HG03342 (cell line): ENCODE measurements around the gene CIAO1.
"Not testable (repeated sequence)": the region's sequence is repeated elsewhere in the genome, so short reads cannot be mapped to it uniquely, and the experiment has no call there.

ENCODE experiments used
- ATAC-seq: cut with Tn5 transposase; IDR thresholded peaks from one replicate; pipeline ENCODE4 v1.9.1; 2021; ENCODE audit warnings: mild to moderate bottlenecking, moderate library complexity; ENCODE audit not compliant: unreplicated experiment

Gene CIAO1

DNA sequence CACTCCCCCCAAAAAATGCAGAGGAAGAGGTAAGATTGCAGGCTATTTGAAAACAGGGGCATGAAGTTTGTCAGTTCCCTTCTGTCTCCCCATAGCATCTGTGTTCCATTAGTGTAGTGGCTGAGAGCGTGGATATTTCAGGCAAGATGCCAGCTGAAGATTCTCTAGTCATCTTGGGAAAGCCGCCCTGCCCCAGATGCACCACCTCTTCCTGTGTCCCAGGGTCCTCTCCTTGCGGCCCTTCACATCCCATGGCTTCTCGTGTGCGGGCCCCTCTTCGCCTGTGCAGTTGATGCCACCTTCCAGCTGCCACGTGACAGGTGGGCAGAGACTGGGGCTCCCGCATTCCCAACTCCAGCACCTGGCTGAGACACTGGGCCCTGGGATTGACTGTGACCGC, 16.4 kb upstream of the CIAO1 start:
- ATAC-seq, result no peak

DNA sequence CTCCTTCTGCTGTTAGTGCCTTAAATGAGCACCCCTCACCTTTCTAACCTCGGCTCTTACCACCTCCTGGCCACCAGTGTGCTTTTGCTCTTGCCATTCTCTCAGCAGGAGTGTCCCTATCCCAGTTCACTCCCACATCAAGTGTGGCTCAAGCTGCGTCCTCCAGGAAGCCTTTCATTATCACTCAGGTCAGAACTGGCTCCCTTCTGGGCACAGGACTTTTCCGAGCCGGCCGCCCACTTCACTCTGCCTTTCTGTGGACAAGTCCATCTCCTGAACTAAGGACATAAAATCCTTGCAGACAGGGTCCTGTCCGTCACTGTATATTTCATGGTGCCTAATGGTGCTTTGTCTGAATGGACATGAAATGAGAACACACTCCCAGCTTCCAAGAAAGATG, 15.8 kb upstream of the CIAO1 start:
- ATAC-seq, result no peak

DNA sequence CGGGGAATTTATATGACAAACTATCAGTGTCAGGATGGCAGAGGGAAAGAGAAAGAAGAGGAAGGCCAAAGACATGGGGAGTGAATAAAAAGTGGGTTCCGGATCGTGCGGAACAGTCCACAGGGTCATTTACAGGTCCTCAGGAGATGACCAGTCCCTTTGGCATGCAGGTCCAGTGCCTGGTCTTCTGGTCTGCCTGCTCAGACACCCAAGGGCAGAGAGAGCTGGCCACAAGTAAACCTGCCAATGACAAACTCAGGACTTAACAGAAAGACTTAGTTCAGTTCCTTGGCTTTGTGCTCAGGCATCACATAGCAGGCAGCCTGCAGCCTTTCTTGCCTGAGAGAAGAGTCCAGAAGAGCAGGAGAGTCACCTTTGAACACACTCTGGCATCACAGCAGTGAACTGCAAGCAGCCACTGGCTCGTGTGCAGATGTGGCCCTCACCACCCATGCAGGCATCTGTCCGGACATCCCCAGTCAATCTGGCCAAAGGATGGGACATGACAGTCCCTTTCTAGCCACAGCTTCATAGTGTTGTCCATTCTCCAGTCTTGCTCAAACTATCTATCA, 14.2 kb upstream of the CIAO1 start:
- ATAC-seq, result no peak

DNA sequence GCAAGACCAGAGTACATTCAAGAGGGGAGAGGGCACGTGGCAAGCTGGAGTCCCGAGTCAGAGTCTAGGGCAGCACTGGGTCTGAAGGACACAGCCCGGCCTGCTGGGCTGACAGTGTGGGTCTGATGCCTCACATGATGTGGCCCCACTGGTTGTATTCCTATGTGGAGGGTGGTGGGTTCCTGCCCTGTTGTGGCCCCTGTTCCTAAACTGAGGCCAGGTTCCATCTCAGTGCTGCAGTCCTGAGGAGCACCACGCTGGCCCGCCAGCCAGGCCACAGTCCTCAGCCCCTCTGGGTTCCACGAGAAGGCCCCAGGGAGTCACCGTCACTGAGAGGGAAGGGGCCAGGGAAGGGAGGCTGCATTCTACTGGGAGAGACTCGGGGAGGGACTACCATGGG, 13.5 kb upstream of the CIAO1 start:
- ATAC-seq, result no peak

DNA sequence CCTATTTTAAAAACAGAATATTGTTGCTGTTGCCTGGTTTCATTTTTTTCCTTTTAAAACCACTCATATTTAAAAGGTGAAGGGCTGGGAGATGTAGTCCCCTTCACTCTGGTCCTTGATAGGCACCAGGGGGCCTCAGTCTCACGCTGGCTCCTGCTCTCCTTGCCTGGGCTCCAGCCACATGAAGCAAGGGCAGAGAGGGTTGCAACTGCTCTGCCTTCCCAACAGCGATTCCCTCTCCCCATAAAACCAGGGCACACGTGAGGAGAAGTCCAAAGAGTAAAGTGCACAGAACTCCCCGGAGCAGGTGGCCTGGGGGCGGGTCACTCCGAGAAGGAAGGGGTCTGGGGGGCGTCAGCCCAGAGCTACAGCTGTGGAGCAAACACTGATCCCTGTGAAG, 13.0 kb upstream of the CIAO1 start:
- no peak for ATAC-seq

DNA sequence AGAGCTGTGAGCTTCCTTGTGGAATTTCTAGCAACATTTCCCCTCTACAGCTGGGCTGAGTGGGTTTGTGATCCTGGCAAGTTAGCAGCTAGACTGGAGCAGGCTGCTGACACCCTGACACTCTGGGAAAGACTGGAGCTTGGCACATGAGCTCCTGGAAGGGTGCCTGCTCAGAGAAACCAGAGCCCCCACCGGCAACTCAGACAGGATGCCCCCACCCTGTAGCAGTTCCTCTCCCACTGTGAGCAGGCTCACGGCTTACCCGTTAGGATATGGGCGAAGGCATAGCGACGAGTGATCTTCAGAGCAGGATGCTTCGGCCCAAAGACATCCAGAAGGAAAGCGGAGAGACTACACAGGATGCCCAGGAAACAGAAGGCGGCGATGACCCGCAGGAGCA, 11.5 kb upstream of the CIAO1 start:
- ATAC-seq, result no peak

DNA sequence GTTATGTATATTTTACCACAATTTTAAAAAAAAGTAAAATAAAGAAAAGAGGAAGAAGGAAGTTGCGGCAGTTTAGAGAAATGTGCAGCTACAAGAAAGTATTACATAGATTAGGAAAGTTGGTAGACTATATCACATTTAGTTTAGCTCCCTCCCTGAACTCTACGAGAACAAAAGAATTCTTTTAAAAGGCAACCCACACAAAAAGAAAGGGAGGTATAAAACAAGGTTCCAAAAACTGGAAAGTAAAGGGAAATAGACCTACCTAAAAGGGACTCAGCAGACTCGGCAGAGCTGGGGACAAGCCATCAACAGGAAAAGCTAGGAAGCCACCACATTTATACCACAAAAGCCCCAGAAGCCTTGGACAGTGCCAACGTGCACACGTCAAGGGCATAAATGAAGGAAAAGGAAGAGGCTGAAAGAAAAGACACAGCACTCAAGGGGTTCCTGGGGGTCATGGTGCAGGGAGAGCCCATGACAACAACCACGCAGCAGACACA, 9.4 kb upstream of the CIAO1 start:
- no peak for ATAC-seq

DNA sequence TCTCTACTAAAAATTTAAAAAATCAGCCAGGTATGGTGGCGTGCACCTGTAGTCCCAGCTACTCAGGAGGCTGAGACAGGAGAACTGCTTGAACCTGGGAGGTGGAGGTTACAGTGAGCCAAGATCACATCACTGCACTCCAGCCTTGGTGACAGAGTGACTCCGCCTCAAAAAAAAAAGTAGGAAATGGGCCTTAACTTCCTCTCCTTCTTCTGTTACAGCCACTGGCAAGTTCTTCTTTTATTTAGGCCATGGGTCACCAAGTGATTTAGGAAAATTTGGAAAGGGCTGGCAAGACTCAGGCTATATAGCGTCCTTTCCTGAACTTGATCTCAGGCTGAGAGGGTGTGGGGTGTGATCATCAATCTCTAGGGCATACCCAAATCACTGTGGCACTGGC, 8.3 kb upstream of the CIAO1 start:
- not testable (repeated sequence) for ATAC-seq

DNA sequence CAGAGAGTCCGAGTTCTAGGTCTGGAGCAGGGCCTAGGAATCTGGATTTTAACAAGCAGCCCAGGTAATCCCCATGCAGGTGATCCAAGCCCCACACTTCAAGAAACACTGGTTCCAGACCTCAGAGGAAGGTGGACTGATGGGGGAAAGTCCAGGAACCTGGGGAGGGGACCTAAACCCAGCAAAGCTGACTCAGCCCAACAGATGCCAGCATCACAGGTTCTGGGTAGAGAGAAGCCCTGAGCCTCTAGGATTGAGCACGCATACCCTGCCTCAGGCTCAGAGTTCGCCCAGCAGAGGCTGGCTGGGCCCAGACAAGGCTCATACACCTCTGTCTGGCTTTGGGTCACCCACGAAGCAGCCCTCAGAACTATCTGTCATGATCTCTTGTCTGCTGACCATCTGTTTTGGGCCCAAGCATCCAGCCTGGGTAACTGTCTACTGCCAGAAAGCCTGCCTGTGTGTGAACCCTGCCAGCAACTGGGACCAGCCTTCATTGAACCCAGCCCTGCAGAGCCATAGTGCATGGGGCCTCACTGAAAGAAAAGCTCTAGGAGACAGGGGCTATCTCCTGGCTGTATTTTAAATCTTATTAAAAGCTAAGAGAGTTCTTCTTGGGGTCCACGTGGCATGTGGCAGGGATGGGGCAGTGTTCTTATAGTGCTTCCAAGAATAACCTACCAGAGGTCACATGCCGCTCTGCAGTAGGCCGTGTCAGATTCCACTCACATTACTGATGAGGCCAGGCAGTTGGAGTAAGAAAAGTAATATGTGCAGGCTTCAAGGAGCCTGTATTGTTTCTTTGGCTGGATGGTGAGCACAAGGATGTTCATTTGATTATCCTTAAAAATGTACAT, 7.6 kb upstream of the CIAO1 start:
- no peak for ATAC-seq

DNA sequence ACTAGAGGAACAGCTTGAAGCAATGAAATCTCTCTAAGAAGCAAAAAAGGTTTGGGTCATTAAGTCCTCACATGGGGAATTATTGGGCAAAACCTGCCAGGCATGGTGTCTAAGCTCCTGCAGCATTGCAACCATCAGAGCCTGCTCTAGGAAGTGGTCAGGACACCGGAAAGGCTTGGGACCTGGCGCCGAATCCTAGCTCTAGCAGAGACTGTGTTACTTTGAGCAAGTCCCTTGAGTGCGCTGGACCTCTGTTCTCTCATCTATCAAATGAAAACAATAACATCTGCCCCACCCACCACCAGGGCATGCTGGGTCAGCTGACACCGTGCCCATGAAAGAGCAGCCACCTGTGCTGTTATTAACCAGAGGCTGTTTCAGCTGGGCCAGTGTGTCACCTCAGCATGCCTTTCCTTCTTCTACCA, 6.5 kb upstream of the CIAO1 start:
- ATAC-seq, result no peak

DNA sequence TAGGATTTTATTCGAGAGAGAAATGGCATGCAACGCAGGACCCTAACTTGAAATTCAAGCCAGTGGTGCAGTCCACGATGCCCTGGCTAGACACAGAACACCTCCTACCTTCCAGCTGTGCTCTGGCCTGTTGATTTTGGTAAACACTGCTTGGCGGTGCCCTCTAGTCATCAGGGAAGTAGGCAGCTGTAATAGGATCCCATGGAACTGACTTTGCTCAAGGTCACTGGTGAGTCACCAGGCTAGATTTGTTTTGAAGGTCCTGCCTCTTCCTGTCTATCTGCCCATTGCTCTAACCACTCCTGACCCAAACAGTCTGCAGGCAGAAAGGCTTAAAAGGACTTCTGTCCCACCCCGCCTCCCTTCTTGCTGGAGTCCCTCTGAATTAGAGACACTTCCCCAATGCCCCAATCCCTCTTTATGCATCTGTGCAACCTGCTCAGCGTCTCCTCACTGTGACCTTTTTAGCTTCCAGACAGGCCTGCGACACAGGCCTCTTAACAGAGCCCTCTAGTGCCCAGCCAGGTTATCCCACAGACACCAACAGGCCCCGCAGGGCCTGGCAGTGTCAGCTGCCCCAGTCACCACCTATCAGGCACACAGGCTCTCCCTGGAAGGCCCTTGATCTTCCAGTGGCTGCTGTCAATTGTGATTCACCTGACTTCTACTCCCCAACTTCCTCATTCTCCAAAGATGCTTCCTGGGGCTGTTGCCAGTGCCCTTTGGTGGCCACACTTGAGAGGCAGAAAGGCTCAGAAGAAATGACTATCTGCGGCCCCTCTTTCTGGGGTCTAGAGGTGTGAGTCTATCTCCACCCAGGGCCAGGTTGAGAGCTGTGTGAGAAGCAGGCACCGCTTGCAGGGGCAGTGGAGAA, 5.4 kb upstream of the CIAO1 start:
- no peak for ATAC-seq

DNA sequence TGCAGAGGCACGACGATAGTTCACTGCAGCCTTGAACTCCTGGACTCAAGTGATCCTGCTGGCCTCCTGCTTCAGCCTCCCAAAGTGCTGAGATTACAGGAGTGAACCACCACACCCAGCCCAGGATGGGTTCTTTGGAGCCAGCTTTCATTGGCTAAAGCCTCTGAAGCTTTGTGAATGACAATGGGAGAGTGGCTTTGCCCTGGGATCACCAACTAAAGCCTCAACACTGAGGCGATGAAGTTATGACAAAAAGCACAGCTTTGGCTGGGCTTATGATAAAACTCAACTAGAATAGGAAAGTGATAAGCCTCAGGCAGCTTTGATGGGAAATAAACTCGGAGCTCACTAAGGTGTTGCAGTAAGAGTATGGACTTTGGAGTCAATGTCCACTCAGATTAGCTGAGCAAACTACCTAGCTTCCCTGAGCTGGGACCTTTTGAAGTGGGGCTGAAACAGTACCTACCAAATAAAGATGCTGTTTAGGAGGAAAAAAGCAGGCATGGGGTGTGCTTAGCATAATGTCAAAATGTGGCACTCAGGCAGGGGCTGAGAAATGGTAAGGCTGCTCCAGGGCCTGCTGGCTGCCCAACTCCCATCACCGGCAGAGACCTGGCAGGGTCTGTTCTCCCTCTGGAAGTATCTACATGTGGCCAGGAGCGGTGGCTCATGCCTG, 4.6 kb upstream of the CIAO1 start:
- ATAC-seq, result no peak

DNA sequence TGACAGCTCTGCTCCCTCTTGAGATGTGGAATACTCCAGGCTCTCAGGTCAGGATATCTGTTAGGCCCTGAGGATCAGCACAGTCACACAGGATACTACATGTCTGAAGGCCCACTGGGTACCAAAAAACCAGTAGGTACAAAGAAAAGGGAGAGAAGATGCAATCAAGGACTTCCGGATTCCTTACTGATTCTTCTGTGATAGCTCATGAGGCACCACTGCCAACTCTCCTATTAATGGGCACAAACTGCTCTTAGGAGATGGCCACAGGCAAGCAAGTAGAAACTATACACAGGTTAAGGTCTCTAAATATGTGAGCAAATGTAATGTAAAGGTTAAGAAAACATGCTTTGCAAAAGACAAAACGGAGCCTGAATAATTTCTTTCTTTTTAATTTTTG, 3.7 kb upstream of the CIAO1 start:
- ATAC-seq, result no peak

DNA sequence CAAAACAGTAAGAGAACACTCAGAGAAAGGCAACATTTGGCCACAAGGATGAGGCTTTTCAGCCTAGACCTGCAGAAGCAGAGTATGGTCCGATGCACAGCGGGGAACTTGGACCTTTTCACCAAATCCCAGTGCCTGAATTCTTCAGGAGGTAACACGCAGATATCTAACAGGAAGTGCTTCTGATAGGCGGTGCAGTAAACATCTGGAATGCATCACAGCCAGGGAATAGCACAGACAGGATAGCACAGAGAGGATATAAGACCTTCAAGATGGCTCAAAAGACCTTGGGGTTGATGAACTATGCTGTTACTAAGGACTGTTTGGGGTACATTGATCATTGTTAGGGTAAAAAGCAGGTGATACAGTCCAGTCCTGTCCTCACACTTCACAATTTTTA, 1.9 kb upstream of the CIAO1 start:
- ATAC-seq, result no peak

DNA sequence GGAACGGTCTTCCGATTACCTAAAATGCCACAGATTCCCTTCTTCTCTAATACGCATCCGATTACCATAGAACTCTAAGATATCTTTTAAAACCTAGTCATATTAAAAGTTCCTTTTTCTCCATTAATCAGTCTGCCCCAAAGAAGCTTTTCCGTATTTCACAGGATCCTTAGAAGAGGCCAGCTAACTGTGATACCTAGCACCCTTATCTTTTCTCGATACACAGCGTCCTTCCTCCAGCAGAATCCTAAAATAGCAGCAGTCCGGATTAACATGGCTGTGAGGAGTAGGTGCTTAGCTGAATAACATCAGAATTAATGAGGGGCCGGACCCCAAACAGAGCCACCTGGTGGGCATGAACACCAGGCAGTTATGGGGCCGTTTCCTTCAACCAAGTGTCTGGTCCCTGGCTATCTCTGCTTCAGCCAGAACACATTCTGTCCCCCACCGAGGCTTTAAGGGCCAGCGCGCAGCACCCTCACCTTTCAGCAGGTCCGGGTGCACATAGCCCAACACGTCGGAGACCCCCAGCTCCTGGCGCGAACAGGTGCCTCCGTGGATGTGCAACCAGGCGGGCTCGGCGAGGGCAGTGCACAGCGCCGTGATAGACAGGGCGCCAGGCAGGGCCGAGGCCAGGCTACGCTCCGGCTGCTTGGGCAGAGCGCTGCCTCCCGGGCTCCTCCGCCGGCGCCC, 1.2 kb upstream of the CIAO1 start:
- no peak for ATAC-seq

DNA sequence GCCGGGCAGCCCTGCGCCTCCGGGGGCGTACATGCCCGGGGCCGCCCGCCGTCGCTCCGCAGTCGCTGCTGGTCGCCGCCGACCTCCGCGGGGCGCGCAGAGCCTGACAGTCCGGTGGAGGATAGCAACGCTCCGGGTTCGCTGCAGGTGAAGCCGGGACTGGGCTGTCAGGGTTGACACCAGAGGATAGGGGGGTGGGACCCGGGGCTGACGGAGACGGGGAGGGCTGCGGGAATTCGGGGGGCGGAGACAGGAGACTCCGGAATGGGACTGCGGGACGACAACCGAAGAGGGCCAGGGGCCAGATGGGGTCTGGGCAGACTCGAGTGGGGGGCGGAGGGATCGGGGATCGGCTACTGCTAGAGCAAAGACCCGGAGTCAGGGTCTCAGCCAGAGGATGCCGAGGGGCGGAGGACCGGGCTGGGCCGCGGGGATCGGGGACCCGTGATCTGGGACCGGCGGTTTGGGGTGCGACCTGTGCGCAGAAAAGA, 631 bp upstream of the CIAO1 start:
- peak; percentile 3 for ATAC-seq

DNA sequence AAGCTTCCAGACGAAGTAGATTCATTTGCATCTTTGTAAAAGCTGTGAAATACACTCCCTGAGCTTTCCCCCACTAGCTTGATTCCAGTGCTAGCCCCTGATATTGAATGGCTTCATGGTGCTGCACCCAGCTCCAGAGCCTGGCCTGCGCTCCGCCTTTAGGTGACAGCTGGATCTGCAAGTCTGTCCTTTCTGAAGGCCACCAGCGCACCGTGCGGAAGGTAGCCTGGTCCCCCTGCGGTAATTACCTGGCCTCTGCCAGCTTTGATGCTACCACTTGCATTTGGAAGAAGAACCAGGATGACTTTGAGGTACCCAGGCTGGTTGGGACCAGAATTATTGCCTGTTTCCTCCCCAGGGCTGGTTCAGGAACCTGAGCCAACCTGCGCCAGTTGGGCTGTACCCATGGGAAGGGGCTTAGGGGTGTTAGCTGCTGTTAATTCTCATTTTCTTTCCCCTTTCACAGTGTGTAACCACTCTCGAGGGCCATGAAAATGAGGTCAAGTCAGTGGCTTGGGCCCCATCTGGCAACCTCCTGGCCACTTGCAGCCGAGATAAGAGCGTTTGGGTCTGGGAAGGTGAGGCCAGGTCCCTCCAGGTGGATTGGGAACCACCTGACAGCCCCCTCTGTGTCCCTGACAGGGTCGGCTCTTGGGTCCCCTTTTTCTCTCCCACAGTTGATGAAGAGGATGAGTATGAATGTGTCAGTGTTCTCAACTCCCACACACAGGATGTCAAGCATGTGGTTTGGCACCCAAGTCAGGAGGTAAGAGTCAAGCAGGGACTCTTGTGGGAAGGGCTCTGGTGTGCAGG, 1.3 kb downstream of the CIAO1 start:
- no peak for ATAC-seq

DNA sequence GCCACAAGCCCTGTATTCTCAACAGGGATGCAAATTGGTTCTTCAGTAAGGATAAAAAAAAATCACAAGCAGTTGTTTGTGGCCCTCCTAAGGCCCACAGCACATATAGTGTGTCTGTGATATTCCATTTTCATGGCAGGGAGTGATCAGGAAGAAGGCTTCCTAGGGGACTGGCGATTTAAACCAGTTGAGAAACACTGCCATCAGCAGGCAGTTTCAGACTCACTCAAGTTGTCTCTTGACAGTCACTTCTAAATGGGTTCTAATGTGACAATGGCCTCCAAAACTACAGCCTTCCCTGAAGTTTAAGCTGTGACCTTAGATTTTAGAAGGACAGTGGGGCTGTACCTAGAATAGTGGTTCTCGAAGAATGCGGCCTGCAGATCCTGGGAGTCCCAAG, 6.0 kb downstream of the CIAO1 start:
- no peak for ATAC-seq

DNA sequence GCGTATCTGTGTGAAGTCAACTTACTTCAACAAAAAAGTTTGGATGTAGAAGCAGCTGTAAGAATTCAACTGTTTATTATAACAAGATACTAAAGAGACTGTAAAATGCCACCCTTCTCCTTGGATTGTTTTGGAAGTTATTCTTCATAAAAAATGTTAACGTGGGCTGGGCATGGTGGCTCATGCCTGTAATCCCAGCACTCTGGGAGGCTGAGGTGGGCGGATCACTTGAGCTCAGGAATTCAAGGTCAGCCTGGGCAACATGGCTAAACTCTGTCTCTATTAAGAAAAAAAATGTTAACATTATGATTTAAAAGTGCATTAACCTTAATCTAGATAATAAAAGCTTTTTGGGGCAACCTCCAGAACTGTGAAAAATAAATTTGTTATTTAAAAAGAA, 7.7 kb downstream of the CIAO1 start:
- ATAC-seq, result no peak
